ENCODE data around the gene CGNL1.

Gene CGNL1

GRCh38 chr15:57586661-57587424 lies 210.5 kb downstream of the CGNL1 start:
- Histone ChIP-seq H3K27me3 (ENCODE audit: control insufficient read depth, insufficient read depth, low read length) (no peaks in the 10 kb centered on the region), H3K4me1 (no peaks in the 10 kb centered on the region), H3K36me3 (ENCODE audit: control insufficient read depth, insufficient read depth, low read length) (no peaks in the 10 kb centered on the region), H3K4me2 (ENCODE audit: low read length) (no peak overlapping the region), H2AFZ (no peak overlapping the region), H3K79me2 (no peaks in the 10 kb centered on the region), H3K9ac (no peak overlapping the region), H3K9me3 (ENCODE audit: control insufficient read depth, low read length) (no peaks in the 10 kb centered on the region), H3K27ac (no peak overlapping the region), H3K4me3 (ENCODE audit: low read depth, low read length) (no peak overlapping the region)
- TF ChIP-seq CTCF (IDR thresholded peaks at IDR 0.05) = no peak

- Histone ChIP-seq H3K4me3 (ENCODE audit: low read depth, low read length) (no peak overlapping the region), H3K9ac (no peak overlapping the region), H3K27me3 (ENCODE audit: control insufficient read depth, insufficient read depth, low read length) (no peaks in the 10 kb centered on the region), H3K9me3 (ENCODE audit: control insufficient read depth, low read length) (no peaks in the 10 kb centered on the region), H3K4me1 (no peaks in the 10 kb centered on the region), H3K79me2 (no peaks in the 10 kb centered on the region), H3K4me2 (ENCODE audit: low read length) (no peak overlapping the region), H3K27ac (no peak overlapping the region), H2AFZ (no peak overlapping the region), H3K36me3 (ENCODE audit: control insufficient read depth, insufficient read depth, low read length) (no peaks in the 10 kb centered on the region)
- TF ChIP-seq CTCF (IDR thresholded peaks at IDR 0.05) = no peak
Observed at GRCh38 chr15:57589281-57589680, 213.0 kb downstream of the CGNL1 start.

GRCh38 chr15:57589754-57590153 lies 213.4 kb downstream of the CGNL1 start:
- no peak overlapping the region for H3K27ac ChIP-seq
- no peaks in the 10 kb centered on the region for H3K36me3 ChIP-seq (ENCODE audit: control insufficient read depth, insufficient read depth, low read length)
- no peaks in the 10 kb centered on the region for H3K27me3 ChIP-seq (ENCODE audit: control insufficient read depth, insufficient read depth, low read length)
- H3K4me3 ChIP-seq (ENCODE audit: low read depth, low read length) = no peak overlapping the region
- H3K4me2 ChIP-seq (ENCODE audit: low read length) = no peak overlapping the region
- H3K4me1 ChIP-seq = no peaks in the 10 kb centered on the region
- TF ChIP-seq CTCF (IDR thresholded peaks at IDR 0.05) = no peak
- no peak overlapping the region for H3K9ac ChIP-seq
- no peak overlapping the region for H2AFZ ChIP-seq
- no peaks in the 10 kb centered on the region for H3K9me3 ChIP-seq (ENCODE audit: control insufficient read depth, low read length)
- no peaks in the 10 kb centered on the region for H3K79me2 ChIP-seq

GRCh38 chr15:57591237-57591821 lies 215.0 kb downstream of the CGNL1 start:
- Histone ChIP-seq H3K27ac (no peak overlapping the region), H3K36me3 (ENCODE audit: control insufficient read depth, insufficient read depth, low read length) (no peaks in the 10 kb centered on the region), H3K9ac (no peak overlapping the region), H2AFZ (no peak overlapping the region), H3K9me3 (ENCODE audit: control insufficient read depth, low read length) (no peaks in the 10 kb centered on the region), H3K4me1 (no peaks in the 10 kb centered on the region), H3K79me2 (no peaks in the 10 kb centered on the region), H3K4me2 (ENCODE audit: low read length) (no peak overlapping the region), H3K27me3 (ENCODE audit: control insufficient read depth, insufficient read depth, low read length) (no peaks in the 10 kb centered on the region), H3K4me3 (ENCODE audit: low read depth, low read length) (no peak overlapping the region)
- TF ChIP-seq CTCF (IDR thresholded peaks at IDR 0.05) = no peak

All from parathyroid adenoma (tissue), 2 donors.